Stimulated activated CD4-positive, alpha-beta T cell treated with anti-CD3 and anti-CD28 coated beads, TNF-alpha, amount 100 ng/mL, for 4 hours (primary cell): Measurements from ENCODE around the gene GID8.

Source experiments
- DNase-seq, 3 experiments: peaks; one replicate each; pipeline ENCODE4 v3.0.0-alpha.2; 2020; ENCODE audit warnings: low read depth in 3 of 3

The GID8 gene

DNA sequence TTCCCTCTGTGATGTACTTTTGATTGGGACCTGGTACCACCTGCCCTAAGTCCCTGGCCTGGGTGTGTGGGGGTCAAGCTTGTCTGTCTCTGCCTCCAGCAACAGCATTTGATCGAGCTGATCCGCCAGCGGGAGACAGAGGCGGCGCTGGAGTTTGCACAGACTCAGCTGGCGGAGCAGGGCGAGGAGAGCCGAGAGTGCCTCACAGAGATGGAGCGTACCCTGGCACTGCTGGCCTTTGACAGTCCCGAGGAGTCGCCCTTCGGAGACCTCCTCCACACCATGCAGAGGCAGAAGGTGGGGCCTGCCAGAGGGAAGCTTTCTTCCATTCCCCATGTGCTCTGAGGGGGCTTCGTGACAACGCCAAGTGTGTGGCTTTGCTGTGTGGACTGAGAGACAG, 5.4 kb downstream of the GID8 start:
- DNase-seq: no peak

DNA sequence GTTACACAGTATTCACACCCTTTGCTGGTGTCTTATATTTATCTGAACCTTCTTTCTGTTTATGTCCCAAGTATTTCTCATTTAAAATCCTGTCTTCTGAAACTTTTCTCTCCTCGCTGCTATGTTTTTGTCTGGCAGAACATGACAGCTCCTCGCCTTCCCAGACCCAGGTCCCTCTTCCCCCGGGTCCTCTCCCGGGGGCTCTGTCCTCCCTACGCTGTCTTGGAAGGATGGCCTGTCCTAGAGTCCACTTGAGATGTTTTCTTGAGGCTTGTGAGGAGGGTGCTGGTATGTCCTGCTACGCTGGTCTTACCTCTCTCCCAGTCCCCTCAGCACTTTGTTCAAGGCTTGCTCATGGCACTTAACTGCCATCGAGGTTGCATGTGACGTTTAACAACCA, 6.2 kb downstream of the GID8 start:
- DNase-seq: no peak

- DNase-seq: no peak
These were observed 6.8 kb downstream of the GID8 start for GRCh38 chr20:62944746-62945145.

- no peak for DNase-seq
These were observed 7.9 kb downstream of the GID8 start for GRCh38 chr20:62945771-62946339.

DNA sequence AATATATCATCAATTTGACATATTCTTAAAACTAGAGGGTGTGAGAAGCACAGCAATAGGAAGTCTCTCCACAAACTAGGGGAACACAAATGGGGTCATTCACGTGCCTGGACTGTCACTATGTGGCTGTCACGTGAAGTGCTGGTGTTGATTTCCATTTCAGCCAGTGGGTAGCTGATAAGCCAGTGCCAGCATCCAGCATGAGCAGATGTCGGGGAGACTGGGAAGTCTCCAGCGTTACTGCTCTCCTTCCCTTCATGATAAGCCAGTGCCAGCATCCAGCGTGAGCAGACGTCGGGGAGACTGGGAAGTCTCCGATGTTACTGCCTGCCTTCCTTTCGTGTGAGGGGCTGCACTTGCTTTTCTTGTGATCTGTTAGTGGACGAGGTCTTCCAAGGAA, 9.0 kb downstream of the GID8 start:
- no peak for DNase-seq

DNA sequence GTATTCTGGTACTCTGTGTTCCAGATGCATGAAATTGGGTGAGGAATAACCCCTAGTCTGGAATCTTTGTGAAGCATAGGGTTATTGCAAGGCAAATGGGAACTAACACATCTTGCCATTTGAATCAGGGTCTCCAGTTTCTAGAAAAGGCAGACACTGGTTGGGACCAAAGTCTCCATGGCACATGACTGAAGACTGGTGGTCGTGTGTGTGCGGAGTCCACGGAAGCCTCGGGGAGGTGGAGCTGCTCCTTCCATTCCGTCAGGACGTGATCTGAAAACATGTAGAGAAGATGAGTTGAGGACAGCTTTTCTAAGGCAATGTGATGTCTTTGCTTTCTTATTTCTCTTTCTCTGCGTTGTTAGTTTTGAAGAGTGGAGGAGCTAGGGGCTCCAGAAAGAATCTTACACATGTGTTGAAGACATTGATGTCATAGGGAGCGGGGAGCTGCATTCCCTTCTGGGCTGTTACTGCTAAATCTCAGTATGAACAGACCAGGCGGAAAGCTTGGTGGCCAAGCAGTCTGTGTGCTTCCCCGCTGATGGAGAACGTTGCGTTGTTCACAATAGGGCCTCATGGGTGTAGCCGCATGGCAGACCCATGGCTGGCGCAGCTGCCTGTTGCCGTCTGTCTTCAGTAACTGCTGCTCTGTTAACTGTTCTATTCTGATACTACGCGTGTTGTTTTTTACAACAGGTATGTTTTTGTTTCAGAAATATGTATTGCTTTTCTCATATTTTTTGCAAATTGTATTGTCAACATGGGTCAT, 9.8 kb downstream of the GID8 start:
- DNase-seq: no peak

- DNase-seq: no peak
These were observed 11.3 kb downstream of the GID8 start for GRCh38 chr20:62949153-62949821.

GRCh38 chr20:62949962-62950361, 12.0 kb downstream of the GID8 start:
- DNase-seq: no peak

- no peak for DNase-seq
These were observed 12.8 kb downstream of the GID8 start for GRCh38 chr20:62950741-62951140.

GRCh38 chr20:62951143-62951895, 13.4 kb downstream of the GID8 start:
- DNase-seq: no peak

GRCh38 chr20:62951896-62952372, 14.0 kb downstream of the GID8 start:
- DNase-seq: no peak

DNA sequence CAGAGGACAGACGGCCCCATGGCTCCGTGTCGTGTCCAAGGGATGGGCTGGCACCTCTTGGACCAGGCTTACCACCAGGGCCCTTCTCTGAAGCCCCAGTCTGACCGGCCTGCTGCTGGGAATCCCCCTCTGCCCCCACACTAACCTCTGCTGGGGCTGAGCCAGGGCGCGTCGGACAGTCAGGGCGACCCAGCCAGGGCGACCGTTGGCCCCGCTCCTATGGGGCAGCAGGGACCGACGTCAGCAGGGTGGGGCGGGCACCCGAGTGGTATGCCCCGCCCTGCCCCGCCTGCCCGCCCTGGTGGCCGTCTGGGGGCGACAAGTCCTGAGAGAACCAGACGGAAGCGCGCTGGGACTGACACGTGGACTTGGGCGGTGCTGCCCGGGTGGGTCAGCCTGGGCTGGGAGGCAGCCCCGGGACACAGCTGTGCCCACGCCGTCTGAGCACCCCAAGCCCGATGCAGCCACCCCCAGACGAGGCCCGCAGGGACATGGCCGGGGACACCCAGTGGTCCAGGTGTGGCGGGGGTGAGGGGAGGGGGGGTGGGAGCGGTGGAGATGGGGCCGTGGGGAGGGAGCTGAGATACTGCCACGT, 14.5 kb downstream of the GID8 start, which contains the start of gene SLC17A9:
SLC17A9 (plus strand) TSS at position 337 of the 595 bp plus-strand sequence; CDS start at position 459, 122 bp downstream.
- no peak for DNase-seq

DNA sequence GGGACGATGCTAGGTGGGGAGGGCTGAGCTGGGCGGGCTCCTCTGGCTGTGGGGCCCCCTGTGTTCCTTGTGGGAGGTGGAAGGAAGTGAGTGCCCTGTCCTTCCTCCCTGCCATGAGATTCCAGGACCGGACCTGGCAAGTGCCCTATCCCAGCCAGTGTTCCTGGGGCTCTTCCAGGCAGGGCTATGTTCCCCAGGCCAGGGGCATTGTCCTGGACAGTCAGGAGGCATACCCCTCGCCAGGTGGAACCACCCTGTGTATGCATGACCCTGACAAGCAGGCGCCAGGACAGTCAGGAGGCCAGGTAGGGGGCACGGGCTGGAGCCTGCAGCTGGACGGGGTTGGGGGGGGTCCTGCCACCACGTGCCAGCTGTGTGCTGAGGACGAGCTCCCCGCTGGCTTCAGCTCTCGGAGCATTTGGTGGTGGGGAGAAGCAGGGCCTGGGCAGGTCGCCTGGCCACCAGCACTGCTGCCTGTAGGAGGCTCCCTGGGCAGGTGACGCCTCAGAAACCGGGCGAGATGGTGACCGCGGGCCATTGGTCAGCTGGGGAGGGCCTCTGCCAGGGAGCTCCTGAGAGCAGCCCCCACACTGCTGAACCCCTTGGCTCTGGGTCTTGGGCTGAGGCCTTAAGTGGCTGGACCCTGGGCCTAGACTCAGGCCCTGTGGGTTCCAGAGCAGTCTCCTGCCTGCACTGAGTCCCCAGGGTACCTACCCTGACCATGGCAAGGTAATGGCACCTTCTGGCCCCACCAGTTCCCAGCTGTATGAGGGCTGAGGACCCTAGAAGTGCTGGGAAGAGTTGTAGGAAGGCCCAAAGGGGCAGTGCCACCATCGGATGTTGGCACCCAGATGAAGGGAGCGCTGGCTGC, 15.3 kb downstream of the GID8 start:
- no peak for DNase-seq

- peak in 1 of 3 experiments; percentile 22 for DNase-seq
These were observed 16.1 kb downstream of the GID8 start for GRCh38 chr20:62953839-62954703.

- DNase-seq: no peak
These were observed 17.8 kb downstream of the GID8 start for GRCh38 chr20:62955519-62956386.

GRCh38 chr20:62956387-62957135, 18.6 kb downstream of the GID8 start:
- DNase-seq: no peak

- no peak for DNase-seq
These were observed 19.5 kb downstream of the GID8 start for GRCh38 chr20:62957136-62958117.
